ENCODE measurements around the gene ERP27. TPM values are rescaled to one million over a fixed set of nuclear protein-coding genes. Genes with fewer than 3 reads are reported as not detected.

The ERP27 gene
- total RNA-seq, 1 experiment from 2014 or later = not detected

DNA sequence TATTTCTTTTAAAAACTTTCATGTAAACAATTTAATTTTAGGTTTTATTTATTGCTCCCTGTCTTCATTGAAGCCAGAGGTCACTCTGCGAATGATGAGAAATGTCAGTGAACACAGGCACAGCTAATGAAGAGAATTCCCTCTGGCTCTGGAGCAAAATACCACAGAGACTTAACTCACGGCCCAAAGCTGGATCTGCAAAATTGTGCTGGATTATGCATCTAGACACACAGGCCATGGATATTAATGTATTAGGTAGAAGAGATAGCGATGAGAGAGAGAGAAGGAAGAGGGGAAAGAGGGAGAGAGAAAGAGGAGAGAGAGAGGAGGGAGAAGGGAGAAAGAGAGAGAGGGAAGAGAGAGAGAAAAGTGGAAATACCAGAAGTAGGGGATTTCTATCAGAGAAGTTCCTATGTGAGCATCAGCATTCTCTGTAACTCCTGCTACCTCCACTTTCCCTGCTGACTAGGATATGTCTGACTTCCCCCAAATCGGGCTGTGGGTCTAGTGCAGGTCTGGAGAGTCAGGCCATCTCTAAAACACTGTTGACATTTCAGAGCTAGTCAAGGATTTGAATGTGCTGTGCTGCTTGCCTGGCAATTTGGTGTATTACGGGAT is 19.3 kb upstream of the ERP27 start:
- H3K27ac ChIP-seq (ENCODE audit: low read length) = no peak overlapping the region
- ChIA-PET POLR2A (no interaction called here), CTCF (no interaction called here)
- DNase-seq (ENCODE audit: low read depth, low spot score) (no peak), ATAC-seq (no peak)
- no peaks in the 10 kb centered on the region for H3K9me3 ChIP-seq (ENCODE audit: control insufficient read depth, insufficient read depth, low read depth, low read length)
- TF ChIP-seq TCF7L2 (IDR thresholded peaks at IDR 0.05; ENCODE audit: low read depth, low read length) (no peak), REST (IDR thresholded peaks at IDR 0.05; ENCODE audit: insufficient read depth in 1 of 2, low read depth in 2 of 2, low read length in 1 of 2) (no peak), POLR2AphosphoS5 (IDR thresholded peaks at IDR 0.05; ENCODE audit: low read depth, low read length) (no peak), SIN3A (IDR thresholded peaks at IDR 0.05; ENCODE audit: borderline replicate concordance, insufficient read depth, low read depth, low read length) (no peak)
- TF ChIP-seq, protein P1, sequence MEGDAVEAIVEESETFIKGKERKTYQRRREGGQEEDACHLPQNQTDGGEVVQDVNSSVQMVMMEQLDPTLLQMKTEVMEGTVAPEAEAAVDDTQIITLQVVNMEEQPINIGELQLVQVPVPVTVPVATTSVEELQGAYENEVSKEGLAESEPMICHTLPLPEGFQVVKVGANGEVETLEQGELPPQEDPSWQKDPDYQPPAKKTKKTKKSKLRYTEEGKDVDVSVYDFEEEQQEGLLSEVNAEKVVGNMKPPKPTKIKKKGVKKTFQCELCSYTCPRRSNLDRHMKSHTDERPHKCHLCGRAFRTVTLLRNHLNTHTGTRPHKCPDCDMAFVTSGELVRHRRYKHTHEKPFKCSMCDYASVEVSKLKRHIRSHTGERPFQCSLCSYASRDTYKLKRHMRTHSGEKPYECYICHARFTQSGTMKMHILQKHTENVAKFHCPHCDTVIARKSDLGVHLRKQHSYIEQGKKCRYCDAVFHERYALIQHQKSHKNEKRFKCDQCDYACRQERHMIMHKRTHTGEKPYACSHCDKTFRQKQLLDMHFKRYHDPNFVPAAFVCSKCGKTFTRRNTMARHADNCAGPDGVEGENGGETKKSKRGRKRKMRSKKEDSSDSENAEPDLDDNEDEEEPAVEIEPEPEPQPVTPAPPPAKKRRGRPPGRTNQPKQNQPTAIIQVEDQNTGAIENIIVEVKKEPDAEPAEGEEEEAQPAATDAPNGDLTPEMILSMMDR (IDR thresholded peaks at IDR 0.05) = no peak
- intact Hi-C loops (cut with micrococcal nuclease; ENCODE audit: unreplicated experiment) (no loop called here), in situ Hi-C loops (cut with HindIII; ENCODE audit: low pct_unique_long_range_greater_than_20kb, low sequenced_read_pairs) (no loop called here)
- H3K4me1 ChIP-seq (ENCODE audit: control insufficient read depth, insufficient read depth, low read length) = no peaks in the 10 kb centered on the region
- H3K27me3 ChIP-seq (ENCODE audit: control insufficient read depth, insufficient read depth, low read length) = no peaks in the 10 kb centered on the region
- no TSS peak for BruUV-seq (replicated peaks)
- H3K36me3 ChIP-seq (ENCODE audit: control insufficient read depth, insufficient read depth, low read length) = no peaks in the 10 kb centered on the region
- H3K4me3 ChIP-seq (ENCODE audit: low read depth in 2 of 2, low read length in 2 of 2) = no peak overlapping the region

DNA sequence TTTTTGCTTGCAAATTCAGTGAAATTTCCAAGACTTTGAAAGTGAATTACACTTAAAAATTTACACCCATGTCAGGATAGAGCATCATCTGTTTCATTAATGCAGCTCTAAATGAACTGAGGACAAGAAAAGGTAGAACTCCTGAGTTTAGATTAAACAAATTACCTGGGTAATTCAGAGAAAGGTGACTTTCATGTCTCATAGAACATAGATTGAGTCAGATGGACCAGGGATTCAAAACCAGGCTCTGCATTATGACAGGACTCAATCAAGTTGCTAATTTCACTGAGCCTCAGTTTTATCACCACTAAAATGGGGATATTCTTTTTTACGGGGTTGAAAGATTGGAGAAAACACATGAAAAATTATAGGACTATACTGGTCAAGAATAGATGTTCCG is 18.6 kb upstream of the ERP27 start:
- no peak overlapping the region for H3K4me3 ChIP-seq (ENCODE audit: low read depth in 2 of 2, low read length in 2 of 2)
- no peaks in the 10 kb centered on the region for H3K4me1 ChIP-seq (ENCODE audit: control insufficient read depth, insufficient read depth, low read length)
- no peak for ATAC-seq
- DNase-seq (ENCODE audit: low read depth, low spot score) = no peak
- CTCF ChIA-PET = no interaction called here
- no peaks in the 10 kb centered on the region for H3K36me3 ChIP-seq (ENCODE audit: control insufficient read depth, insufficient read depth, low read length)
- H3K9me3 ChIP-seq (ENCODE audit: control insufficient read depth, insufficient read depth, low read depth, low read length) = no peaks in the 10 kb centered on the region
- no TSS peak for BruUV-seq (replicated peaks)
- no peak for TF ChIP-seq SIN3A (IDR thresholded peaks at IDR 0.05; ENCODE audit: borderline replicate concordance, insufficient read depth, low read depth, low read length)
- TF ChIP-seq, protein P1 (IDR thresholded peaks at IDR 0.05) = no peak
- TF ChIP-seq TCF7L2 (IDR thresholded peaks at IDR 0.05; ENCODE audit: low read depth, low read length) = no peak
- no peak overlapping the region for H3K27ac ChIP-seq (ENCODE audit: low read length)
- POLR2A ChIA-PET = no interaction called here
- H3K27me3 ChIP-seq (ENCODE audit: control insufficient read depth, insufficient read depth, low read length) = no peaks in the 10 kb centered on the region
- intact Hi-C loops (cut with micrococcal nuclease; ENCODE audit: unreplicated experiment) = no loop called here
- in situ Hi-C loops (cut with HindIII; ENCODE audit: low pct_unique_long_range_greater_than_20kb, low sequenced_read_pairs) = no loop called here
